Measurements from ENCODE around the gene HSBP1L1. TPM values are rescaled to one million over a fixed set of nuclear protein-coding genes. Genes with fewer than 3 reads are reported as not detected.

HSBP1L1 gene
- total RNA-seq, 4 donors from 2014 or later, result 6.6 to 21.3 (median 15.0) TPM

- no peaks in the 10 kb centered on the region for H3K27me3 ChIP-seq
- no peaks in the 10 kb centered on the region for H3K36me3 ChIP-seq
- intact Hi-C loops (cut with DNase I; ENCODE audit: low total_unique reads), result no loop called here
- no peak for DNase-seq
- H3K9me3 ChIP-seq, result no peaks in the 10 kb centered on the region
- no peak for TF ChIP-seq POLR2A (IDR thresholded peaks at IDR 0.05)
- no peak for TF ChIP-seq CTCF (IDR thresholded peaks at IDR 0.05)
- H3K4me3 ChIP-seq, result no peak overlapping the region
- no peaks in the 10 kb centered on the region for H3K4me1 ChIP-seq
- H3K27ac ChIP-seq, result no peak overlapping the region
Observed at GRCh38 chr18:79971211-79971952, 6.9 kb downstream of the HSBP1L1 start.

- Histone ChIP-seq H3K27ac (no peak overlapping the region), H3K36me3 (no peaks in the 10 kb centered on the region), H3K27me3 (no peaks in the 10 kb centered on the region), H3K4me1 (no peaks in the 10 kb centered on the region), H3K4me3 (no peak overlapping the region), H3K9me3 (no peaks in the 10 kb centered on the region)
- intact Hi-C loops (cut with DNase I; ENCODE audit: low total_unique reads), result no loop called here
- DNase-seq, result no peak
- TF ChIP-seq POLR2A (IDR thresholded peaks at IDR 0.05) (no peak), CTCF (IDR thresholded peaks at IDR 0.05) (no peak)
Observed at GRCh38 chr18:79971986-79972385, 7.5 kb downstream of the HSBP1L1 start.

GRCh38 chr18:79972720-79973119, 8.3 kb downstream of the HSBP1L1 start:
- intact Hi-C loops (cut with DNase I; ENCODE audit: low total_unique reads), result no loop called here
- Histone ChIP-seq H3K4me1 (no peaks in the 10 kb centered on the region), H3K27me3 (no peaks in the 10 kb centered on the region), H3K27ac (no peak overlapping the region), H3K36me3 (no peaks in the 10 kb centered on the region), H3K9me3 (no peaks in the 10 kb centered on the region), H3K4me3 (no peak overlapping the region)
- DNase-seq, result no peak
- TF ChIP-seq POLR2A (IDR thresholded peaks at IDR 0.05) (no peak), CTCF (IDR thresholded peaks at IDR 0.05) (no peak)

GRCh38 chr18:79973517-79973916, 9.1 kb downstream of the HSBP1L1 start:
- no peaks in the 10 kb centered on the region for H3K9me3 ChIP-seq
- no peak for TF ChIP-seq POLR2A (IDR thresholded peaks at IDR 0.05)
- TF ChIP-seq CTCF (IDR thresholded peaks at IDR 0.05), result no peak
- no peaks in the 10 kb centered on the region for H3K36me3 ChIP-seq
- intact Hi-C loops (cut with DNase I; ENCODE audit: low total_unique reads), result no loop called here
- DNase-seq, result no peak
- no peaks in the 10 kb centered on the region for H3K4me1 ChIP-seq
- no peaks in the 10 kb centered on the region for H3K27me3 ChIP-seq
- no peak overlapping the region for H3K27ac ChIP-seq
- no peak overlapping the region for H3K4me3 ChIP-seq

- TF ChIP-seq CTCF (IDR thresholded peaks at IDR 0.05) (no peak), POLR2A (IDR thresholded peaks at IDR 0.05) (no peak)
- H3K4me1 ChIP-seq, result no peaks in the 10 kb centered on the region
- H3K9me3 ChIP-seq, result no peaks in the 10 kb centered on the region
- intact Hi-C loops (cut with DNase I; ENCODE audit: low total_unique reads), result no loop called here
- no peak for DNase-seq
- no peaks in the 10 kb centered on the region for H3K36me3 ChIP-seq
- H3K27ac ChIP-seq, result no peak overlapping the region
- H3K27me3 ChIP-seq, result no peaks in the 10 kb centered on the region
- no peak overlapping the region for H3K4me3 ChIP-seq
Observed at GRCh38 chr18:79974025-79974654, 9.7 kb downstream of the HSBP1L1 start.
